GM21423 (cell line): ENCODE data around the gene PSMD14.

Experiments used
- ATAC-seq: cut with Tn5 transposase; IDR thresholded peaks from one replicate; pipeline ENCODE4 v1.9.1; 2021; ENCODE audit warnings: mild to moderate bottlenecking, moderate library complexity; ENCODE audit not compliant: unreplicated experiment

The PSMD14 gene

GRCh38 chr2:161418275-161418714, 110.1 kb downstream of the PSMD14 start:
- ATAC-seq, result no peak

- no peak for ATAC-seq
These were observed 110.8 kb downstream of the PSMD14 start for GRCh38 chr2:161418715-161419637.

- ATAC-seq, result no peak
These were observed 111.5 kb downstream of the PSMD14 start for GRCh38 chr2:161419638-161420190.

GRCh38 chr2:161420406-161421074, 112.3 kb downstream of the PSMD14 start:
- ATAC-seq, result no peak

GRCh38 chr2:161421686-161422085, 113.5 kb downstream of the PSMD14 start:
- no peak for ATAC-seq

GRCh38 chr2:161422816-161423403, 114.7 kb downstream of the PSMD14 start:
- no peak for ATAC-seq

- no peak for ATAC-seq
These were observed 115.5 kb downstream of the PSMD14 start for GRCh38 chr2:161423421-161424393.

- no peak for ATAC-seq
These were observed 116.2 kb downstream of the PSMD14 start for GRCh38 chr2:161424394-161424769.

- no peak for ATAC-seq
These were observed 116.9 kb downstream of the PSMD14 start for GRCh38 chr2:161424891-161425727.

- no peak for ATAC-seq
These were observed 117.7 kb downstream of the PSMD14 start for GRCh38 chr2:161425728-161426454.

- no peak for ATAC-seq
These were observed 118.3 kb downstream of the PSMD14 start for GRCh38 chr2:161426455-161426921.

GRCh38 chr2:161426922-161427663, 118.9 kb downstream of the PSMD14 start:
- no peak for ATAC-seq

- ATAC-seq, result no peak
These were observed 119.7 kb downstream of the PSMD14 start for GRCh38 chr2:161427664-161428587.

GRCh38 chr2:161430386-161430785, 122.2 kb downstream of the PSMD14 start:
- no peak for ATAC-seq

- no peak for ATAC-seq
These were observed 123.9 kb downstream of the PSMD14 start for GRCh38 chr2:161432107-161432506.

- no peak for ATAC-seq
These were observed 125.9 kb downstream of the PSMD14 start for GRCh38 chr2:161434118-161434517.

- no peak for ATAC-seq
These were observed 128.2 kb downstream of the PSMD14 start for GRCh38 chr2:161436411-161436810.
